ENCODE data around the gene DNAJA2.

The DNAJA2 gene

GRCh38 chr16:46918905-46919792 is 54.3 kb downstream of the DNAJA2 start:
- no peak for TF ChIP-seq CTCF (IDR thresholded peaks at IDR 0.05; ENCODE audit: low read depth, low read length)
- no peak overlapping the region for H3K4me3 ChIP-seq (ENCODE audit: low read depth, low read length)

GRCh38 chr16:46918400-46918799 is 55.1 kb downstream of the DNAJA2 start:
- no peak for TF ChIP-seq CTCF (IDR thresholded peaks at IDR 0.05; ENCODE audit: low read depth, low read length)
- H3K4me3 ChIP-seq (ENCODE audit: low read depth, low read length), result no peak overlapping the region

- TF ChIP-seq CTCF (IDR thresholded peaks at IDR 0.05; ENCODE audit: low read depth, low read length), result no peak
- no peak overlapping the region for H3K4me3 ChIP-seq (ENCODE audit: low read depth, low read length)
Observed at GRCh38 chr16:46916980-46917379, 56.5 kb downstream of the DNAJA2 start.

GRCh38 chr16:46915483-46916025 is 57.9 kb downstream of the DNAJA2 start:
- H3K4me3 ChIP-seq (ENCODE audit: low read depth, low read length), result no peak overlapping the region
- no peak for TF ChIP-seq CTCF (IDR thresholded peaks at IDR 0.05; ENCODE audit: low read depth, low read length)

GRCh38 chr16:46914556-46915201 is 58.8 kb downstream of the DNAJA2 start:
- no peak for TF ChIP-seq CTCF (IDR thresholded peaks at IDR 0.05; ENCODE audit: low read depth, low read length)
- H3K4me3 ChIP-seq (ENCODE audit: low read depth, low read length), result no peak overlapping the region

- no peak for TF ChIP-seq CTCF (IDR thresholded peaks at IDR 0.05; ENCODE audit: low read depth, low read length)
- H3K4me3 ChIP-seq (ENCODE audit: low read depth, low read length), result no peak overlapping the region
Observed at GRCh38 chr16:46911650-46912049, 61.8 kb downstream of the DNAJA2 start.

- no peak overlapping the region for H3K4me3 ChIP-seq (ENCODE audit: low read depth, low read length)
- no peak for TF ChIP-seq CTCF (IDR thresholded peaks at IDR 0.05; ENCODE audit: low read depth, low read length)
Observed at GRCh38 chr16:46911038-46911437, 62.4 kb downstream of the DNAJA2 start.
